Endothelial cell (in vitro differentiated cells): ENCODE measurements around the gene SESN3. TPM values are rescaled to one million over a fixed set of nuclear protein-coding genes. Genes with fewer than 3 reads are reported as not detected.

Experiments used
- DNase-seq: peaks from one replicate; pipeline ENCODE4 v3.0.0; 2021; ENCODE audit warnings: low spot score
- H3K27ac Mint-ChIP-seq: one replicate; pipeline ENCODE4 v1.8.0; 2021; ENCODE audit warnings: mixed read lengths, inconsistent platforms; ENCODE audit not compliant: unreplicated experiment
- H3K27me3 Mint-ChIP-seq: one replicate; pipeline ENCODE4 v1.8.0; 2021; ENCODE audit warnings: mild to moderate bottlenecking, moderate library complexity, mixed read lengths, inconsistent platforms; ENCODE audit not compliant: unreplicated experiment
- H3K36me3 Mint-ChIP-seq: one replicate; pipeline ENCODE4 v1.8.0; 2021; ENCODE audit warnings: mild to moderate bottlenecking, low read depth, mixed read lengths, inconsistent platforms; ENCODE audit not compliant: unreplicated experiment
- H3K4me1 Mint-ChIP-seq: one replicate; pipeline ENCODE4 v1.8.0; 2021; ENCODE audit warnings: mild to moderate bottlenecking, mixed read lengths, inconsistent platforms; ENCODE audit not compliant: unreplicated experiment
- H3K4me3 Mint-ChIP-seq: one replicate; pipeline ENCODE4 v1.8.0; 2021; ENCODE audit warnings: mild to moderate bottlenecking, mixed read lengths, inconsistent platforms; ENCODE audit not compliant: unreplicated experiment
- H3K9me3 Mint-ChIP-seq: one replicate; pipeline ENCODE4 v1.8.0; 2021; ENCODE audit warnings: mixed read lengths, inconsistent platforms; ENCODE audit not compliant: unreplicated experiment
- total RNA-seq: library from RNA; stranded (reverse); fragmentation: NEBNext Ultra II Directional; extraction: Animal tissue kit (Norgen Biotek cat#: 25700); gene quantifications from one replicate; pipeline ENCODE4 v1.2.1, GENCODE V29; 2021; ENCODE audit not compliant: unreplicated experiment
- TF ChIP-seq, protein P1 (sequence below): fragments of 200-600 bp; sonication (generic); IDR thresholded peaks from one replicate; pipeline ENCODE4 v1.5.0; 2021; ENCODE audit warnings: antibody characterized with exemption; ENCODE audit not compliant: unreplicated experiment

The SESN3 gene
- total RNA-seq, 1 donor from 2014 or later = 94.5 TPM

DNA sequence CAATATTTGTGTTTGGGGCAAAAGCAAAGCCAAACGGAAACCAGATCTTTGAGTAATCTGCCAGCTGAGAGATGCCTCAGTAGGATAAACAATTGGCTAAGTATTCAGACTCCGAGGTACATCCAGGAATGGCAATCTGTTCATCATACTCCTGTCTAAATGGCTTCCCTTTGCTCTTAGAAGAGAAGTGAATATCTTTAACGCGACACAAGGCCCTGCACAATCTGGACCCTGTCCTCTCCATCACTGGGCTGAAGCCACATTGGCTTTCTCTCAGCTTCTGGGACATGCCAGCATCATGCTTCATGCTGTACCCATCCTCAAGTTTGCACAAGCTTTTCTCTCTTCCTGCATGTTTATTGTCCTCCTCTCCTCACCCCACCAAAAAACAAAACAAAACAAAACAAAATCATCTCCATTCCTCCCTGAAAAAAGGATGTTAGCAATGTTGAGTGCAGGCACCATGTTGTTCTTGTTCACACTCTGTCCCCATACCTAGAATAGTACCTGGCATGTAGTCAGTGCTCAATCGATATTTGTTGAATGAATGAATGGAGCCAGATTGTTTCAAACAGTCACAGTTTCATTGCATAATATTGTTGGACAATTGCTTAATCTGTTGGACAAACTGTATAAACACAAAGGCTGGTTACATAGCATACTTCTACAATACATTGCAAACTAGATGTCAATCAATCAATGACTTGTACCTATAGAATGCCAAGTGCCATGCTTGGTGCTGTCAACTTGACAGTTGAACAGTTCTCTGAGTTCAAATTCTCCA is 38.2 kb upstream of the SESN3 start:
- H3K4me3 Mint-ChIP-seq = no peak overlapping the region
- H3K9me3 Mint-ChIP-seq = no peaks in the 10 kb centered on the region
- no peak overlapping the region for H3K27ac Mint-ChIP-seq
- no peak for DNase-seq
- TF ChIP-seq, protein P1, sequence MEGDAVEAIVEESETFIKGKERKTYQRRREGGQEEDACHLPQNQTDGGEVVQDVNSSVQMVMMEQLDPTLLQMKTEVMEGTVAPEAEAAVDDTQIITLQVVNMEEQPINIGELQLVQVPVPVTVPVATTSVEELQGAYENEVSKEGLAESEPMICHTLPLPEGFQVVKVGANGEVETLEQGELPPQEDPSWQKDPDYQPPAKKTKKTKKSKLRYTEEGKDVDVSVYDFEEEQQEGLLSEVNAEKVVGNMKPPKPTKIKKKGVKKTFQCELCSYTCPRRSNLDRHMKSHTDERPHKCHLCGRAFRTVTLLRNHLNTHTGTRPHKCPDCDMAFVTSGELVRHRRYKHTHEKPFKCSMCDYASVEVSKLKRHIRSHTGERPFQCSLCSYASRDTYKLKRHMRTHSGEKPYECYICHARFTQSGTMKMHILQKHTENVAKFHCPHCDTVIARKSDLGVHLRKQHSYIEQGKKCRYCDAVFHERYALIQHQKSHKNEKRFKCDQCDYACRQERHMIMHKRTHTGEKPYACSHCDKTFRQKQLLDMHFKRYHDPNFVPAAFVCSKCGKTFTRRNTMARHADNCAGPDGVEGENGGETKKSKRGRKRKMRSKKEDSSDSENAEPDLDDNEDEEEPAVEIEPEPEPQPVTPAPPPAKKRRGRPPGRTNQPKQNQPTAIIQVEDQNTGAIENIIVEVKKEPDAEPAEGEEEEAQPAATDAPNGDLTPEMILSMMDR = no peak
- H3K4me1 Mint-ChIP-seq = no peaks in the 10 kb centered on the region
- no peaks in the 10 kb centered on the region for H3K27me3 Mint-ChIP-seq
- H3K36me3 Mint-ChIP-seq = no peaks in the 10 kb centered on the region

DNA sequence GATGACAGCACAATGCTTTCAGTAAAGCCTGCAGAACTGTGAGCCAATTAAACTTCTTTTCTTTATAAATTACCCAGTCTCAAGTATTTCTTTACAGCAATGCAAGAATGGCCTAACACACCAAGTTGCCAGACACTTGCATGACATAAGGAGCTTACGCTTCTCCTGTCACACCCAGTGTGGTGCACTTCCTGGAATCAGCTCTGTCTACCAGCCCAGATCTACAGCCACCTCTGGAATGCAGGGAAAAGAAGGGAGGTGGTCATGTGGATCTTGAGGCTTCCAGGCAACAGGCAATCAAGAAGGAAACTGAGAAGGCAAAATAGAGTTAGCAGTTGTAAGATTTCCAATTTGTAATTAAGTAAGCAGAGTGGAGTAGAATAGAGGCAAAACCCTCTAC is 37.4 kb upstream of the SESN3 start:
- Mint-ChIP-seq H3K27me3 (no peaks in the 10 kb centered on the region), H3K36me3 (no peaks in the 10 kb centered on the region), H3K27ac (no peak overlapping the region), H3K9me3 (no peaks in the 10 kb centered on the region), H3K4me1 (no peaks in the 10 kb centered on the region), H3K4me3 (no peak overlapping the region)
- DNase-seq = no peak
- TF ChIP-seq, protein P1 = no peak

DNA sequence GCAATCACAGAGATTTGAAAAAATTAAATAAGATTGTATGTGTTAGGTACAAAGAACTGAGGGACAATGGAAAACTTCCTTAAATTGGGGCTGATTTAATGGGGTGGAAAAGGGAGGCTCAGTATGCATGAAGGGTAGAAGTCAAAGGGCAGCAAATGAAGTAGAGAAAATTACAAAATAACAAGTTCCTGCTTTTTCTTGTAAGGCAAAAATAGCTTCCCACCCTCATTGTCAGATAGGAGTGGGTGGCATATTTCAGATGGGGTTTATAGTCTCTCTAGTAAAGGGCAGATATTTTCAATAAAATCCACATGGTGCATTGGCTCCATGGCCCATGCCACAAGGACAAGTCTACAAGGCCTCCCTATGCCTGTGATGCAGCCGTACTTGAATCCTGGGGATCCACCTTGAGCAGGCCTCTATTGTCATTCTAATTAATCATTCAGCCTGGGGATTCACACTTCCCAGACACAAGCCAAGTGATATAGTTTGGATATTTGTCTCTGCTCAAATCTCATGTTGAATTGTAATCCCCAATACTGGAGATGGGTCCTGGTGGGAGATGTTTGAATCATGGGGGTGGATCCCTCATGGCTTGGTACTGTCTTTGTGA is 36.7 kb upstream of the SESN3 start:
- no peak overlapping the region for H3K4me3 Mint-ChIP-seq
- H3K36me3 Mint-ChIP-seq = no peaks in the 10 kb centered on the region
- no peaks in the 10 kb centered on the region for H3K9me3 Mint-ChIP-seq
- no peak for DNase-seq
- no peak overlapping the region for H3K27ac Mint-ChIP-seq
- TF ChIP-seq, protein P1 = no peak
- H3K4me1 Mint-ChIP-seq = no peaks in the 10 kb centered on the region
- H3K27me3 Mint-ChIP-seq = no peaks in the 10 kb centered on the region

DNA sequence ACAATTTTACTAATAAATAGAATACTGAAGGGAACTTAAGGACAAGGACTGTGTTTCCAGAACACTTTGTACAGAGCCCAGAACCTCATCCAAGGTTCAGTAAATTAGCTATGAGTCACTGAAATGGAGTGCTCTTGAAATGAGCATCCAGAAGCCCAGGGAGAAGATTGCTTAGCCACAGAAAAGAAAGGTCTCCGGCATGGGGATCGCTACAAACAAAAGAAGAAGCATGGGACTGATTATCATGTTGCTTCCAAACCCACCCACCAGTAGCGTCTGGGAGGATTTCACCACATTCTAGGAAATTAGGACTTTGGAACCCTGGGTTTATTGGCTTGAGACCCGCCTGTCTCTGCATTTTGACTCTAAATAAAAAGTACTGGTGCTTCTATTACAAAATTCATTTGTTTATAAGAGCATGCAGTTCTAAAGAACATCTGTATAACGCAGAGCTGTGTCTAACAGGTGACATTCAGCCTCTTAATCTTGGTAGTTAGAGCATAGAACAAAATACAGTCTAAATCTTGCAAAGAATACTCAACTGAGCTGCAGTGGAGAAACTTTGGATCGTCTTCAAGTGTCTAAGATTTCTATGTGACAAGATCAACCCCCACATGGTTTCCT is 35.9 kb upstream of the SESN3 start:
- no peaks in the 10 kb centered on the region for H3K27me3 Mint-ChIP-seq

More for the DNA sequence above, 35.9 kb upstream of the SESN3 start:
- H3K9me3 Mint-ChIP-seq = no peaks in the 10 kb centered on the region
- H3K4me1 Mint-ChIP-seq = no peaks in the 10 kb centered on the region
- TF ChIP-seq, protein P1 = no peak
- no peak overlapping the region for H3K4me3 Mint-ChIP-seq
- no peaks in the 10 kb centered on the region for H3K36me3 Mint-ChIP-seq
- DNase-seq = no peak
- H3K27ac Mint-ChIP-seq = no peak overlapping the region
